ENCODE results near the gene CLIP1.
A peak's percentile ranks its signal among the peaks of the same experiment; 100 is the strongest.
"Not testable (repeated sequence)": the region's sequence is repeated elsewhere in the genome, so short reads cannot be mapped to it uniquely, and the experiment has no call there.

CLIP1 gene

GRCh38 chr12:122399254-122399591 is 23.2 kb downstream of the CLIP1 start:
- TF ChIP-seq EZH2phosphoT487 (IDR thresholded peaks at IDR 0.05; ENCODE audit: low read depth) (no peak), CTCF (IDR thresholded peaks at IDR 0.05; ENCODE audit: low read depth, low read length) (no peak)
- Histone ChIP-seq H3K4me1 (ENCODE audit: low read length) (peaks cover 38% of the 10 kb centered on the region), H3K27ac (ENCODE audit: low read length) (peak overlapping the region; percentile 5; the same call in 1 of the 2 replicates), H3K36me3 (replicated peaks; ENCODE audit: low read depth, low read length) (peaks cover 3% of the 10 kb centered on the region), H3K27me3 (ENCODE audit: low read depth, low read length) (no peaks in the 10 kb centered on the region), H3K9me3 (ENCODE audit: insufficient read depth, low read length) (no peaks in the 10 kb centered on the region), H2AFZ (ENCODE audit: low read depth, low read length) (no peak overlapping the region), H3K9ac (ENCODE audit: low read length) (peak overlapping the region; percentile 11; the same call in 1 of the 2 replicates), H3K79me2 (ENCODE audit: low read length) (peaks cover 27% of the 10 kb centered on the region), H3K4me2 (ENCODE audit: low read length) (peak overlapping the region; percentile 87), H4K20me1 (ENCODE audit: insufficient read depth, low read length) (no peaks in the 10 kb centered on the region), H3K4me3 (ENCODE audit: low read length) (peak overlapping the region; percentile 69; the same call in 1 of the 2 replicates)

- H3K27me3 ChIP-seq (ENCODE audit: low read depth, low read length); H3K27ac ChIP-seq (ENCODE audit: low read length); H3K36me3 ChIP-seq (replicated peaks; ENCODE audit: low read depth, low read length); H2AFZ ChIP-seq (ENCODE audit: low read depth, low read length); H3K9ac ChIP-seq (ENCODE audit: low read length); H3K4me3 ChIP-seq (ENCODE audit: low read length); H3K4me2 ChIP-seq (ENCODE audit: low read length); H3K9me3 ChIP-seq (ENCODE audit: insufficient read depth, low read length); H4K20me1 ChIP-seq (ENCODE audit: insufficient read depth, low read length): not testable (repeated sequence)
- Histone ChIP-seq H3K79me2 (ENCODE audit: low read length) (peaks cover 19% of the 10 kb centered on the region), H3K4me1 (ENCODE audit: low read length) (peaks cover 37% of the 10 kb centered on the region)
These were observed 24.5 kb downstream of the CLIP1 start for GRCh38 chr12:122397981-122398380.

- Histone ChIP-seq H3K27me3 (ENCODE audit: low read depth, low read length) (no peaks in the 10 kb centered on the region), H3K9me3 (ENCODE audit: insufficient read depth, low read length) (no peaks in the 10 kb centered on the region), H3K4me3 (ENCODE audit: low read length) (no peak overlapping the region), H2AFZ (ENCODE audit: low read depth, low read length) (no peak overlapping the region), H3K79me2 (ENCODE audit: low read length) (no peaks in the 10 kb centered on the region), H3K36me3 (replicated peaks; ENCODE audit: low read depth, low read length) (no peaks in the 10 kb centered on the region), H3K9ac (ENCODE audit: low read length) (no peak overlapping the region), H4K20me1 (ENCODE audit: insufficient read depth, low read length) (no peaks in the 10 kb centered on the region), H3K4me2 (ENCODE audit: low read length) (no peak overlapping the region), H3K27ac (ENCODE audit: low read length) (no peak overlapping the region), H3K4me1 (ENCODE audit: low read length) (peaks cover 23% of the 10 kb centered on the region)
- no peak for TF ChIP-seq CTCF (IDR thresholded peaks at IDR 0.05; ENCODE audit: low read depth, low read length)
- no peak for TF ChIP-seq EZH2phosphoT487 (IDR thresholded peaks at IDR 0.05; ENCODE audit: low read depth)
These were observed 27.1 kb downstream of the CLIP1 start for GRCh38 chr12:122395319-122395718.

- H2AFZ ChIP-seq (ENCODE audit: low read depth, low read length) = no peak overlapping the region
- no peak overlapping the region for H3K4me3 ChIP-seq (ENCODE audit: low read length)
- H3K9ac ChIP-seq (ENCODE audit: low read length) = no peak overlapping the region
- H3K4me2 ChIP-seq (ENCODE audit: low read length) = no peak overlapping the region
- TF ChIP-seq CTCF (IDR thresholded peaks at IDR 0.05; ENCODE audit: low read depth, low read length) (no peak), EZH2phosphoT487 (IDR thresholded peaks at IDR 0.05; ENCODE audit: low read depth) (no peak)
- no peaks in the 10 kb centered on the region for H3K9me3 ChIP-seq (ENCODE audit: insufficient read depth, low read length)
- no peaks in the 10 kb centered on the region for H3K27me3 ChIP-seq (ENCODE audit: low read depth, low read length)
- no peaks in the 10 kb centered on the region for H4K20me1 ChIP-seq (ENCODE audit: insufficient read depth, low read length)
- no peak overlapping the region for H3K27ac ChIP-seq (ENCODE audit: low read length)
- H3K4me1 ChIP-seq (ENCODE audit: low read length) = peaks cover 16% of the 10 kb centered on the region
- H3K36me3 ChIP-seq (replicated peaks; ENCODE audit: low read depth, low read length) = no peaks in the 10 kb centered on the region
- no peaks in the 10 kb centered on the region for H3K79me2 ChIP-seq (ENCODE audit: low read length)
These were observed 27.8 kb downstream of the CLIP1 start for GRCh38 chr12:122394626-122395194.
